Measurements from ENCODE around the gene EFNA5.

The EFNA5 gene

DNA sequence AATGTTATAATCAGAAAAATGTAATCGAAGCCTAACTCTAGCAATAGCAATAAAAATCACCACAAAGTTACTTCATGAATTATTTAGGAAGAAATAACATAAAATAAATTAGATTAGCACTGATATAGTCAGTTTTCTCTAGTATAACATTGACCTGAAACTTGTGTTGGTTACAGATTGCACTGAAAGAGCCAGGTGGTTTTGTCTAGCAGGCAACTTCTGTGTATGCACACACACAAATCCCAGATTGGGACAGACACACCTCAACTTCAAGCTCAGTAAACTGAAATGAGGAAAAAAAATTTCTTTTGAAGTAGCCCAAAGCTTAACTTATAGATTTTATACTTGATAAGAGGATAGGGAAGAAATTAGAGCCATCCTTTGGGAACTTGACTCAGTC, 129.3 kb downstream of the EFNA5 start:
- no peak for DNase-seq

- no peak for DNase-seq
Observed at GRCh38 chr5:107539726-107540330, 130.9 kb downstream of the EFNA5 start.

DNA sequence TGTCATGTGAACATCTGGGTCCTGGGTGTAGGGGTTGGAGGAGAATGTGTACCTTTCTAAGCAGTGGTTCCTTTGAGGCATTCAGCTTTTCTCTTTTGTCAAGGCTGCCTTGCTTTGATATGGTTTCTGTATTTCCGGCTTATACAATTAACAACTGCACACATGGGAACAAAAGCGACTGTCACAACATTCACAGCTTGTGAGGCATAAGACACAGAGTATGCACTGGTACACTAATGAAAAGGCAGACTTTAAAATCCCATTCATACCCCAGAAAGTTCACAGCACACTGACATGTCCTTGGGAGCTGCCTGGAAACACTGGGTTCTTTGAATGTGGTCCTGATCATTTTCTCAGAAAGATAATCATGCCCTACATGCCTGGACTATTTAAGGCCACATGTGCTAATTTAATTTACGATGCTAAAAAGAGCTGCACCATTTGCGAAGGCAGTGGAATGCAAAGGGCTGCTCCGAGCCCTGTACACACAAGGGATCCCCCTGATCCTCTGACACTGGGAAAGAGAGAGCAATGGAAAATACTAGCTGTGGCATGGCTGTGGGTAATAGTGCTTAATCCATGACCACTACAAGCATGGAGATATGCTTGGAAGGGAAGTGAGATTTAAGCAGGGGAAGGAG, 131.8 kb downstream of the EFNA5 start:
- DNase-seq: no peak

GRCh38 chr5:107538331-107538730, 132.4 kb downstream of the EFNA5 start:
- DNase-seq: no peak

DNA sequence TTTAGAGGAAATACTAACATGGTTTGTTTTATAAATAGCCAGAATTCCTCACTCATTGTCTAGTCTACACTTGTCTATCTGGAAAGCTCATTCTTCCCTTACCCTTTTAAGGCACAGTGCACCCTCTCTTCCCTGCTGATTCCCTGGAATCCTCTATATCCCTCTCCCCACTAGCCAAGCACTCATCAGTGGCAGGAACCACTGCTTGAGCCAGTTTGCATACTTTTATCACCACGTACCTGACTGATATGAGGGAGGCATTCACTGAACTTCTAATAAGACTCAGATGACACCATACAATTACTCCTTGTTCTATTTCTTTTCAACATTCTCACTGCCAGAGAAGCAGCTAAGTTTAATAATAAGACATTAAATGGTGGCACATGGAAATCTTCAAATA, 134.9 kb downstream of the EFNA5 start:
- DNase-seq: no peak

GRCh38 chr5:107533910-107534876, 136.5 kb downstream of the EFNA5 start:
- no peak for DNase-seq

- DNase-seq: no peak
Observed at GRCh38 chr5:107532916-107533315, 137.8 kb downstream of the EFNA5 start.

GRCh38 chr5:107532169-107532878, 138.4 kb downstream of the EFNA5 start:
- DNase-seq: no peak

GRCh38 chr5:107531308-107531707, 139.4 kb downstream of the EFNA5 start:
- no peak for DNase-seq

GRCh38 chr5:107529618-107530017, 141.1 kb downstream of the EFNA5 start:
- DNase-seq: no peak

DNA sequence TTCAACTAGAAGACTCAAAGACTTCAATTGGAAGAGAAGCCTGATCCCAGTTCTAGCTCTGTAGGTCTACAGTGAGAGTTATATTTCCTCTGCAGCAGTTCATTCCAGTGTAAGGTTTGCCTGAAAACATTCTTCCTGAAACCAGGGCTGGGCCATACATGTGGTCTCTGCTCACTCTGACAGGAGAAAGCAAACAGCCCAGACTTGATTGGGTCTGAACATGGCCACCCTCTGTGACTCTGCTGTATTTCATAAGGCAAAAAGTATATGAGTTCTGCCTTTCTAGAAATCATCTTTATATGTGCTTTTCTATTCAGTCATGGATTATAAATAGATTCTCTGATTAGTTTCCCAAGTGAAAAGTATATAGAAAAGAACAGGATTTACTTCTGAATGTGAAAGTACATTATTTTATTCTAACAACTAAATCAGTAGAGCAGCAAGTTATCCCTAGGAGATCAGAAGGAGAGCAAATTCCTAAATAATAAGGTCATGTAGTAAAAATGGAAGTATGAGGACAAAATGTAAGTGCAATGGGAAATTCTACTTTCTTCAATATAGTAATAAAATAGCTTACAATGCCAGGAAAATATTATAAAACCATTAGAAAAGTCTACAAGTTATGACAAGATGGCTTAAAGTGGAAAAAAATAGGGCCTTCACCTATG, 144.3 kb downstream of the EFNA5 start:
- DNase-seq: no peak

- DNase-seq: no peak
Observed at GRCh38 chr5:107524111-107524510, 146.6 kb downstream of the EFNA5 start.

GRCh38 chr5:107523029-107523680, 147.6 kb downstream of the EFNA5 start:
- DNase-seq: no peak

GRCh38 chr5:107522456-107522855, 148.3 kb downstream of the EFNA5 start:
- DNase-seq: no peak

- DNase-seq: no peak
Observed at GRCh38 chr5:107519900-107520354, 150.8 kb downstream of the EFNA5 start.

- no peak for DNase-seq
Observed at GRCh38 chr5:107518616-107519015, 152.1 kb downstream of the EFNA5 start.

GRCh38 chr5:107518190-107518589, 152.5 kb downstream of the EFNA5 start:
- no peak for DNase-seq

- no peak for DNase-seq
Observed at GRCh38 chr5:107517185-107518033, 153.3 kb downstream of the EFNA5 start.

GRCh38 chr5:107516452-107517184, 154.1 kb downstream of the EFNA5 start:
- DNase-seq: no peak

GRCh38 chr5:107515521-107516080, 155.1 kb downstream of the EFNA5 start:
- DNase-seq: no peak
